Neural crest cell (in vitro differentiated cells): ENCODE data around the gene FXN. TPM values are rescaled to one million over a fixed set of nuclear protein-coding genes. Genes with fewer than 3 reads are reported as not detected.

ENCODE experiments used
- DNase-seq: peaks from one replicate; pipeline ENCODE4 v3.0.0; 2021; ENCODE audit warnings: low read depth, mixed read lengths, low spot score
- H3K27ac Mint-ChIP-seq: one replicate; pipeline ENCODE4 v1.8.0; 2021; ENCODE audit warnings: mild to moderate bottlenecking, mixed read lengths; ENCODE audit not compliant: unreplicated experiment
- H3K27me3 Mint-ChIP-seq: 2 replicates; pipeline ENCODE4 v1.8.0; 2021; ENCODE audit warnings: low read depth, mild to moderate bottlenecking, mixed read lengths
- H3K36me3 Mint-ChIP-seq: 2 replicates; pipeline ENCODE4 v1.8.0; 2021; ENCODE audit warnings: low read depth, mild to moderate bottlenecking, mixed read lengths
- H3K4me1 Mint-ChIP-seq: 2 replicates; pipeline ENCODE4 v1.8.0; 2021; ENCODE audit warnings: mixed read lengths
- H3K4me3 Mint-ChIP-seq: one replicate; pipeline ENCODE4 v1.8.0; 2021; ENCODE audit warnings: mild to moderate bottlenecking, mixed read lengths
- H3K9me3 Mint-ChIP-seq: 2 replicates; pipeline ENCODE4 v1.8.0; 2021; ENCODE audit warnings: mixed read lengths
- CTCF ChIP-seq: fragments of 200-600 bp; sonication (generic); conservative IDR thresholded peaks from 2 replicates; pipeline ENCODE4 v1.5.0; 2021; ENCODE audit warnings: antibody characterized with exemption, mild to moderate bottlenecking
- total RNA-seq: library from RNA; stranded (reverse); gene quantifications from 2 replicates; pipeline ENCODE4 v1.2.1, GENCODE V29; 2021

FXN gene
- total RNA-seq, 1 donor from 2014 or later: 28.6 TPM

- Mint-ChIP-seq H3K4me3 (no peak overlapping the region), H3K27me3 (peaks cover 4% of the 10 kb centered on the region), H3K4me1 (no peaks in the 10 kb centered on the region), H3K27ac (no peak overlapping the region), H3K36me3 (peaks cover 6% of the 10 kb centered on the region), H3K9me3 (no peaks in the 10 kb centered on the region)
- no peak for TF ChIP-seq CTCF
- no peak for DNase-seq
Measured at GRCh38 chr9:69130456-69131441, 95.2 kb downstream of the FXN start.

DNA sequence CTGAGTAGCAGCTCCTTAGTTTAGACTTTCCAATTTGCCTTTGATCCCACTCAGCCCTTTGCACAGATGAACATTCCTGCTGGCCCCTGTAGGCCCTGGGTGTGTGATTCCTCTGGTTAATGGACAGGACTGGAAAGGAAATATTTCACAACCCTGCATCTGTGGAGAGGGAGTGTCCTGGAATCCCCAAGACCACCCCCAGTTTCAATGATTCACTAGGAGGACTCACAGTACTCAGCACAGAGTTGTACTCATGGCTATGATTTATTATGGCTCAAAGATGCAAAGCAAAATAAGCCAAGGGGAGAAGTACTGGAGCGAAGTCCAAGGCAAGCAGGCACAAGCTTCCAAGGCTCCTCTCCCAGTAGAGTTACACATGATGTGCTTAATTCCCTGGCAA lies 96.1 kb downstream of the FXN start:
- DNase-seq: no peak

DNA sequence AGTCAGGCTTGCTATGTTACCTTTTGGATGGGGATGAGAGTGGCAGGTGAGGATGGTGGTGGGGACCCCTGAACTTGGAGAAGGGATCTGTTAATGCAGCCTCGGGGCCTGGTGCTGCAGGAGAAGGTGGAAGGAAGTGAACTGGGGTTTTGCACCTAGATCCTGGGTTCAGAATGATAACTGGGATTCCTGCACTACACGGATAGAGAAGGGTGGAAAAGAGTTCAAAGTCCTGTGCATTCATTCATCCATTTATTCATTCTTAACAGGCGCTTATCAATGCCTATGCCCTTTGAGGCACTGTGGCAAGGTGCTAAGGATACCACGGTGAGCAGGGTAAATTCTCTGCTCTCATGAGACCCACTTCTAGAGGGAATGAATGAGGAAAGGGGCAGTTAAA lies 96.8 kb downstream of the FXN start:
- H3K4me1 Mint-ChIP-seq: no peaks in the 10 kb centered on the region
- no peak overlapping the region for H3K4me3 Mint-ChIP-seq

More for the DNA sequence above, 96.1 kb downstream of the FXN start:
- Mint-ChIP-seq H3K27me3 (peaks cover 4% of the 10 kb centered on the region), H3K27ac (no peak overlapping the region), H3K4me3 (no peak overlapping the region), H3K9me3 (no peaks in the 10 kb centered on the region), H3K4me1 (no peaks in the 10 kb centered on the region), H3K36me3 (peaks cover 6% of the 10 kb centered on the region)
- TF ChIP-seq CTCF: no peak

GRCh38 chr9:69134412-69134811 lies 98.9 kb downstream of the FXN start:
- Mint-ChIP-seq H3K27me3 (no peaks in the 10 kb centered on the region), H3K27ac (peak overlapping the region; percentile 88), H3K36me3 (peaks cover 16% of the 10 kb centered on the region), H3K4me1 (no peaks in the 10 kb centered on the region), H3K9me3 (no peaks in the 10 kb centered on the region), H3K4me3 (no peak overlapping the region)
- no peak for DNase-seq
- no peak for TF ChIP-seq CTCF

More for the DNA sequence above, 96.8 kb downstream of the FXN start:
- TF ChIP-seq CTCF: no peak
- H3K27me3 Mint-ChIP-seq: peaks cover 4% of the 10 kb centered on the region
- no peak for DNase-seq
- peaks cover 6% of the 10 kb centered on the region for H3K36me3 Mint-ChIP-seq
- no peak overlapping the region for H3K27ac Mint-ChIP-seq
- no peaks in the 10 kb centered on the region for H3K9me3 Mint-ChIP-seq

DNA sequence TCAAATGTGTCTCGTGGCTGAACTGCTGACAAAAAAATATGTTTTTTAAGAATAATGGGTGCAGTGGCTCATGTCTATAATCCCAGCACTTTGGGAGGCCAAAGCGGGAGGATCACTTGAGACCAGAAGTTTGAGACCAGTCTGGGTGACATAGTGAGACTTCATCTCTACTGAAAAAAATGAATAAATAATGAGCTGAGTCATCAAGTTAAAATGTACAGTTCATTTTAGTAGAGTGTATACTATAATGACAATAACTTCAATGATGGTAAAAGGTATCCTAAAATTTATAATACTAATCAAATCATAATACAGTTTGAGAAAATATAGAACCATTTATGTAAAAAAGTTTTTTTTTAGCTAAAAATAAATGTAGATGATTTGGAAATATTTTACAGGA lies 100.6 kb downstream of the FXN start:
- Mint-ChIP-seq H3K9me3 (no peaks in the 10 kb centered on the region), H3K4me3 (no peak overlapping the region), H3K27ac (no peak overlapping the region), H3K4me1 (no peaks in the 10 kb centered on the region), H3K27me3 (no peaks in the 10 kb centered on the region), H3K36me3 (peaks cover 16% of the 10 kb centered on the region)
- DNase-seq: no peak
- no peak for TF ChIP-seq CTCF
